Activated naive CD4-positive, alpha-beta T cell treated with anti-CD3 and anti-CD28 coated beads, Interleukin-2, amount 50 U/mL, for 72 hours (primary cell): ENCODE measurements around the gene SYNJ2. TPM values are rescaled to one million over a fixed set of nuclear protein-coding genes. Genes with fewer than 3 reads are reported as not detected.
A peak's percentile ranks its signal among the peaks of the same experiment; 100 is the strongest.

Experiments used
- ATAC-seq, 2 donors: fragments of 150-1000 bp; cut with Tn5 transposase; 2 replicates each; pipeline ENCODE4 v1.10.0; 2021; ENCODE audit warnings: mild to moderate bottlenecking in 2 of 2, moderate library complexity in 2 of 2
- DNase-seq, 2 donors: peaks; one replicate each; pipeline ENCODE4 v3.0.0; 2021 to 2022; ENCODE audit warnings: low spot score in 2 of 2
- H3K27ac Mint-ChIP-seq, 2 donors: one replicate each; pipeline ENCODE4 v1.8.0; 2022; ENCODE audit warnings: mild to moderate bottlenecking in 2 of 2, mixed read lengths in 2 of 2
- H3K36me3 Mint-ChIP-seq, 2 donors: one replicate each; pipeline ENCODE4 v1.8.0; 2022; ENCODE audit warnings: mixed read lengths in 2 of 2
- H3K9me3 Mint-ChIP-seq, 2 donors: one replicate each; pipeline ENCODE4 v1.8.0; 2022; ENCODE audit warnings: mixed read lengths in 2 of 2
- total RNA-seq, 2 donors: library from RNA; stranded (reverse); gene quantifications; one replicate each; pipeline ENCODE4 v1.2.3, GENCODE V29; 2022

Gene SYNJ2
- total RNA-seq, 2 donors from 2014 or later: 31.6 to 51.7 TPM

GRCh38 chr6:158109748-158110147 is 128.1 kb downstream of the SYNJ2 start:
- H3K36me3 Mint-ChIP-seq: peaks cover 5 to 10% of the 10 kb centered on the region in 2 donors
- DNase-seq (no peak), ATAC-seq (no peak)
- no peaks in the 10 kb centered on the region for H3K9me3 Mint-ChIP-seq
- peak overlapping the region in 1 of 2 donors; percentile 58 for H3K27ac Mint-ChIP-seq

DNA sequence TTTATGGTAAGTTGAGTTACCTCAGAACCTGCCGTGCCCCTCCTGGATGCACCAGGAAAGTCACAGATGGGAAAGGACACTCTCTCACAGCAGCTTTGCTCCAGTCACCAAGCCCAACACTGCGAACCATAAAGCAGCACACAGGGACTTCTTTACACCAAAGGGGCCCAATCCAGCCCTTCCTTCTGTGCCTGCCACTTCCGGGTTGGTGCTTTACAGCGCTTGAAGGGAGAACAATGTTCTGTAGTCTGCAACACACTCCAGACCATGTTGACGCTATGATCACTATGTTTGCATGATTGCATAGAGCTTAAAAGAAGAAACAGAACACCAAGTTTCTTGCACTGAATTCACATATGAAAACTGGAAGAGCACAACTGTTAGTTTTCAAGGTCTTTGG is 129.3 kb downstream of the SYNJ2 start:
- no peak overlapping the region for H3K27ac Mint-ChIP-seq
- DNase-seq (no peak), ATAC-seq (no peak)
- H3K36me3 Mint-ChIP-seq: peaks cover 5 to 10% of the 10 kb centered on the region in 2 donors
- no peaks in the 10 kb centered on the region for H3K9me3 Mint-ChIP-seq

- ATAC-seq (no peak), DNase-seq (no peak)
- no peaks in the 10 kb centered on the region for H3K9me3 Mint-ChIP-seq
- H3K27ac Mint-ChIP-seq: no peak overlapping the region
- peaks cover 5 to 10% of the 10 kb centered on the region in 2 donors for H3K36me3 Mint-ChIP-seq
Measured at GRCh38 chr6:158111987-158112386, 130.3 kb downstream of the SYNJ2 start.

DNA sequence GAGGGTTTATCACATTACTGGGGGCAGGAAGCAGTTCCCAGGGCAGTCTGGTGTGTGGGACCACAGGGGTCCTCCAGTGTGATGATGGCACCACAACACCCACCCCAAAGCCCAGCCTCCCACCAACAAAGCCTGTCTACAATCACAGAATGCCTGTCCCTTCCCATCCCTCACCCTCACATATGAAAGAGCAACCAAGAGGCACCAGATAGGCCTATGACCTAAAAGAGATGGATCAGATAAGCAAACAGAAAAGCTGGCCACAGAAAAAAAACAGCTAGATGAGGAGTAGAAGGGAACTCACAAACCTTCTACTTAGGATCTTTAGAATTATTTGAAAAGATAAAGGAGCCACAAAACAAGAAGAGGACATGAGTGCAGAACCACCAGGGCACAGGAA is 132.1 kb downstream of the SYNJ2 start:
- no peak for ATAC-seq
- H3K9me3 Mint-ChIP-seq: no peaks in the 10 kb centered on the region
- no peak for DNase-seq
- no peak overlapping the region for H3K27ac Mint-ChIP-seq
- H3K36me3 Mint-ChIP-seq: peaks cover 5 to 10% of the 10 kb centered on the region in 2 donors

DNA sequence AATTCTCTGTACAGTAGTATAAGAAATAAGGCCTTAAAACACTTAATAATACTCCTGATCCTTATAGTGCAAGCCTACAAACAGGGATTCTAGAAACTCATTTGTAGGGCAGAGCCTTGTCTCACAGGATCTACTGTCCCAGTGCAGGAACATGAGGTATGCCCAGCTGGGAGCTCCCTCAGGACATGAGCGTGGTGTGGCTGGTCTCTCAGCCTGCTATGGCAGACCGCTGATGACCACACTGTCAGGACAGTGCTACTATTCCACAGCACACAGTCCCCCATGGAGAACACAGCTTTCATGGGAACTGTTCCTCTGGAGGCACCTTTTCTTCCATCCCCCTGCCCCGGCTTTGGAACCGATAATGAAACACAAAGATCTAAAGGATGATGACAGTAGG is 133.4 kb downstream of the SYNJ2 start:
- DNase-seq (no peak), ATAC-seq (no peak)
- Mint-ChIP-seq H3K9me3 (no peaks in the 10 kb centered on the region), H3K36me3 (no peaks in the 10 kb centered on the region), H3K27ac (no peak overlapping the region)

GRCh38 chr6:158115508-158115907 is 133.8 kb downstream of the SYNJ2 start:
- Mint-ChIP-seq H3K9me3 (no peaks in the 10 kb centered on the region), H3K27ac (no peak overlapping the region), H3K36me3 (no peaks in the 10 kb centered on the region)
- no peak for ATAC-seq
- no peak for DNase-seq

DNA sequence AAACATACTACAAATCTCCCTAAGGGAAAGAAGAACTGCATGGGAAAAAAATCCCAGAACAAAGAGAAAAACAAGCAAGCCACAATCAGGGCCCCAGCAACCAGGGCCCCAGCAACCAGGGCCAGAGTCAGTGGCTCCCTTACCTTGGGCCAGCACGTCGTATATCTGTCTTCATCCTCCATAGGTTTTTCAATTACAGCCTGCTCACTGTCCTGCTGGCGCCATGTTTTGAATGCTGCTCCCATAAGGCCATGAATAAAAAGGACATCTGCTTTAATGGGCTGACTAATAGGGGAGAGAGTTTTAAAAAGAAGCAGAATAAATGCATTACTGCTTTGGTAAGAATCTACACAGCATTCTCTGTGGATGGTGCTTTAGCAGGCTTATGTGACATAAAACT is 137.2 kb downstream of the SYNJ2 start:
- no peaks in the 10 kb centered on the region for H3K9me3 Mint-ChIP-seq
- H3K36me3 Mint-ChIP-seq: peaks cover 0 to 6% of the 10 kb centered on the region in 2 donors
- no peak for ATAC-seq
- DNase-seq: no peak
- no peak overlapping the region for H3K27ac Mint-ChIP-seq

- ATAC-seq (no peak), DNase-seq (no peak)
- H3K36me3 Mint-ChIP-seq: peaks cover 0 to 6% of the 10 kb centered on the region in 2 donors
- H3K27ac Mint-ChIP-seq: no peak overlapping the region
- no peaks in the 10 kb centered on the region for H3K9me3 Mint-ChIP-seq
Measured at GRCh38 chr6:158121335-158121734, 139.7 kb downstream of the SYNJ2 start.

DNA sequence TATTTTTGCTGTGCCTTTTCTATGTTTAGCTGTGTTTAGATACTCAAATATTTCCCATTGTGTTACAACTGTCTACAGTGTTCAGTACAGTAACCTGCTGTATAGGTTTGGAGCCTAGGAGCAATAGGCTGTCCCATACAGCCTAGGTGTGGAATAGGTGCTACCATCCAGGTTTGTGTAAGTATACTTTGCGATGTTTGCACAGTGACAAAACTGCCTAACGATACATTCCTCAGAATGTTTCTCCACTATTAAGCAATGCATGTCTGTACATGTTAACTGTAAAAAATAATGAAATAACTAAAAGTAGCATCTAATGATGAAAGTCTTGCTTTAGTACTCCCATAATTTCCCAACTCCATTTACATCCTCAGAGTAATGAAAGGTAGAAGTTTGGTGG is 140.4 kb downstream of the SYNJ2 start:
- DNase-seq (no peak), ATAC-seq (no peak)
- Mint-ChIP-seq H3K9me3 (no peaks in the 10 kb centered on the region), H3K27ac (no peak overlapping the region), H3K36me3 (peaks cover 0 to 6% of the 10 kb centered on the region in 2 donors)

DNA sequence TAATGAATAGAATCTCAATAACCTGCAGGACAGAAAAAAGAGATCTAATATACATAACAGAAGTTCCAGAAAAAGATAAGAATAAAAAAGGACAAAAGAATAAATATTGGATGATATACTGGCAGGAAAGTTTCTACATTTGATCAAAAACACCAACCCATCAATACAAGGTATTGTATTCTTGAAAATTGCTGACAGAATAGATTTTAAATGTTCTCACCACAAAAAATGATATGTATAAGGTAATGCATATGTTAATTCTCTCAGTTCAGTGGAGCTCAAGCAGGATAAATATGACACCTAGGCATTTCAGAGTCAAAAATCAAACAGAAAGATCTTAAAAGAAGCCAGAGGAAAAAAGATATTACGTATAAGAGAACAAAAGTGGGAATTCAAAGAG is 142.6 kb downstream of the SYNJ2 start:
- H3K36me3 Mint-ChIP-seq: peaks cover 0 to 6% of the 10 kb centered on the region in 2 donors
- H3K9me3 Mint-ChIP-seq: no peaks in the 10 kb centered on the region
- DNase-seq (no peak), ATAC-seq (no peak)
- H3K27ac Mint-ChIP-seq: no peak overlapping the region

DNA sequence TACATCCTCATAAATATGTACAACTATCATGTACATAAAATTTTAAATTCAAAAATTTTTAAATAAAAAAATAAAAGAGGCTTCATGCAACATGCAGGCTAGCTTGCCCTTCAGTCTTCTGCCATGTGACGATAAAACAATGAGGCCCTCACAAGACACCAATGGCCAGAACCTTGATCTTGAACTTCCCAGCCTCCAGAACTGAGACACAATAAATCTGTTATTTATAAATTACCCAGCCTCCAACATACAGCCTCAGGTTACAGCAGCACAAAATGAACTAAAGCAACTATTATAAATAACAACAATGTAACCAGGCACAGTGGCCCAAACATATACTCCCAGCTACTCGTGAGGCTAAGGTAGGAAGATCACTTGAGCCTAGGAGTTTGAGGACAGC is 143.6 kb downstream of the SYNJ2 start:
- ATAC-seq (no peak), DNase-seq (no peak)

GRCh38 chr6:158131926-158132325 is 150.3 kb downstream of the SYNJ2 start:
- peak in 1 of 2 donors; percentile 53 for ATAC-seq
- no peak overlapping the region for H3K27ac Mint-ChIP-seq
- no peaks in the 10 kb centered on the region for H3K9me3 Mint-ChIP-seq
- no peaks in the 10 kb centered on the region for H3K36me3 Mint-ChIP-seq
- DNase-seq: no peak

More for the DNA sequence above, 143.6 kb downstream of the SYNJ2 start:
- H3K27ac Mint-ChIP-seq: no peak overlapping the region
- no peaks in the 10 kb centered on the region for H3K9me3 Mint-ChIP-seq
- H3K36me3 Mint-ChIP-seq: peaks cover 0 to 6% of the 10 kb centered on the region in 2 donors

DNA sequence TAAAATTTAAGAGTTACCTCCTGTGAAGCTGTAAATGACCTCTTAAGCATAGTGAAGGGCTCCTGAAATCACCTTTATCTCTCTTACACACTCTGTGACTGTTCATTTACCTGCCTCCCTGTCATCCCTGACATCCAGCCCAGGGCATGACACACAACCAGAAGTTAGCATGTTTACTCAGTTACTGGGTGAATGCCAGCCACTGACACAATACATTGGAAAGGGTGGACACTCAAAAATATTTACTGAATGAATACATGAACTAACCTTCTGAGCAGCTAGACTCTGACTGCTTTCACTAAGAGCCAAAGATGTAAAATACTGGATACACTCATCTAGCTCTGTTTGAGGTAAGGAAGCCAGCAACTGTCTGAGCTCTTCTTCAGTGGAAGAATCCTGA is 161.1 kb downstream of the SYNJ2 start:
- ATAC-seq: no peak
- peaks cover 0 to 17% of the 10 kb centered on the region in 2 donors for H3K36me3 Mint-ChIP-seq
- H3K9me3 Mint-ChIP-seq: no peaks in the 10 kb centered on the region
- DNase-seq: no peak
- no peak overlapping the region for H3K27ac Mint-ChIP-seq

- DNase-seq: no peak
- H3K9me3 Mint-ChIP-seq: no peaks in the 10 kb centered on the region
- no peak overlapping the region for H3K27ac Mint-ChIP-seq
- no peak for ATAC-seq
- peaks cover 0 to 17% of the 10 kb centered on the region in 2 donors for H3K36me3 Mint-ChIP-seq
Measured at GRCh38 chr6:158143700-158144099, 162.0 kb downstream of the SYNJ2 start.

Other genes starting within 250 kb of the SYNJ2 start
- 10 to 100 TPM; 27.6 to 35.0 TPM for gene SNX9, start 158.6 kb upstream of the SYNJ2 start, total RNA-seq
- gene SERAC1, start 186.4 kb downstream of the SYNJ2 start, total RNA-seq: 1 to 10 TPM; 3.6 to 7.1 TPM
- gene GTF2H5, start 186.5 kb downstream of the SYNJ2 start, total RNA-seq: 10 to 100 TPM; 11.8 to 24.2 TPM